HG03565 (cell line): ENCODE measurements around the gene GLIS1.

ENCODE experiments used
- ATAC-seq: cut with Tn5 transposase; IDR thresholded peaks from one replicate; pipeline ENCODE4 v1.9.1; 2021; ENCODE audit warnings: mild to moderate bottlenecking, moderate library complexity; ENCODE audit not compliant: unreplicated experiment

GLIS1 gene

GRCh38 chr1:53736290-53736689 lies 2.7 kb downstream of the GLIS1 start:
- no peak for ATAC-seq

- no peak for ATAC-seq
Measured at GRCh38 chr1:53735681-53736080, 3.3 kb downstream of the GLIS1 start.

GRCh38 chr1:53735261-53735660 lies 3.7 kb downstream of the GLIS1 start:
- ATAC-seq = no peak

- ATAC-seq = no peak
Measured at GRCh38 chr1:53734650-53735211, 4.2 kb downstream of the GLIS1 start.

- no peak for ATAC-seq
Measured at GRCh38 chr1:53733975-53734649, 4.9 kb downstream of the GLIS1 start.

GRCh38 chr1:53733447-53733931 lies 5.5 kb downstream of the GLIS1 start:
- no peak for ATAC-seq

- ATAC-seq = no peak
Measured at GRCh38 chr1:53732912-53733317, 6.0 kb downstream of the GLIS1 start.

GRCh38 chr1:53732409-53732808 lies 6.6 kb downstream of the GLIS1 start:
- no peak for ATAC-seq

GRCh38 chr1:53731779-53732305 lies 7.1 kb downstream of the GLIS1 start:
- no peak for ATAC-seq

- no peak for ATAC-seq
Measured at GRCh38 chr1:53731043-53731600, 7.8 kb downstream of the GLIS1 start.

GRCh38 chr1:53730224-53730865 lies 8.6 kb downstream of the GLIS1 start:
- ATAC-seq = no peak

GRCh38 chr1:53729456-53730223 lies 9.3 kb downstream of the GLIS1 start:
- ATAC-seq = no peak

GRCh38 chr1:53728702-53729455 lies 10.1 kb downstream of the GLIS1 start:
- no peak for ATAC-seq

- ATAC-seq = no peak
Measured at GRCh38 chr1:53728196-53728595, 10.8 kb downstream of the GLIS1 start.

- ATAC-seq = no peak
Measured at GRCh38 chr1:53727461-53728092, 11.4 kb downstream of the GLIS1 start.

- no peak for ATAC-seq
Measured at GRCh38 chr1:53726009-53726600, 12.9 kb downstream of the GLIS1 start.

GRCh38 chr1:53725238-53725689 lies 13.7 kb downstream of the GLIS1 start:
- ATAC-seq = no peak

- ATAC-seq = no peak
Measured at GRCh38 chr1:53722025-53722424, 16.9 kb downstream of the GLIS1 start.

GRCh38 chr1:53721088-53721487 lies 17.9 kb downstream of the GLIS1 start:
- no peak for ATAC-seq
